Measurements from ENCODE around the gene RSPO4.

GRCh38 chr20:931401-931800, 70.7 kb downstream of the RSPO4 start:
- no peak for TF ChIP-seq YY1 (IDR thresholded peaks at IDR 0.05; ENCODE audit: insufficient read depth, insufficient replicate concordance, low read depth, low read length)
- no peak for TF ChIP-seq XRCC5 (optimal IDR thresholded peaks at IDR 0.05; ENCODE audit: low read length)
- no peak for TF ChIP-seq STAT6 (CRISPR knock-in tag; IDR thresholded peaks at IDR 0.05; ENCODE audit: borderline replicate concordance)
- TF ChIP-seq ATF1 (CRISPR knock-in tag; IDR thresholded peaks at IDR 0.05): no peak
- no peak for TF ChIP-seq RAD21 (CRISPR knock-in tag; IDR thresholded peaks at IDR 0.05)
